ENCODE data around the gene ATG16L1.

GRCh38 chr2:233250985-233251305 is 528 bp upstream of the ATG16L1 start:
- TF ChIP-seq CTCF (IDR thresholded peaks at IDR 0.05; ENCODE audit: low read depth, low read length) (no peak), EZH2phosphoT487 (IDR thresholded peaks at IDR 0.05; ENCODE audit: low read depth) (no peak)

All from OCI-LY3 (cell line).